DMS 273 treated with DMSO at 0.1 percent for 48 hours (cell line): Measurements from ENCODE around the gene MED26.

Source experiments
- DNase-seq: peaks from one replicate; lab custom pipeline; 2025; lab: John Stamatoyannopoulos, UW

MED26 gene

GRCh38 chr19:16537111-16537510 lies 90.9 kb downstream of the MED26 start:
- DNase-seq: no peak

GRCh38 chr19:16536130-16536529 lies 91.9 kb downstream of the MED26 start:
- DNase-seq: no peak

GRCh38 chr19:16535381-16535780 lies 92.6 kb downstream of the MED26 start:
- no peak for DNase-seq

GRCh38 chr19:16532440-16533234 lies 95.4 kb downstream of the MED26 start:
- DNase-seq: no peak

GRCh38 chr19:16531380-16531669 lies 96.7 kb downstream of the MED26 start:
- DNase-seq: no peak

GRCh38 chr19:16530540-16531379 lies 97.2 kb downstream of the MED26 start:
- no peak for DNase-seq

- no peak for DNase-seq
Measured at GRCh38 chr19:16529466-16530144, 98.4 kb downstream of the MED26 start.

- no peak for DNase-seq
Measured at GRCh38 chr19:16527971-16528521, 100.0 kb downstream of the MED26 start.

- no peak for DNase-seq
Measured at GRCh38 chr19:16527334-16527935, 100.6 kb downstream of the MED26 start.

- DNase-seq: no peak
Measured at GRCh38 chr19:16525751-16526481, 102.1 kb downstream of the MED26 start.

- no peak for DNase-seq
Measured at GRCh38 chr19:16524991-16525734, 102.8 kb downstream of the MED26 start.
